Right lung (tissue), 10 donors: ENCODE results near the gene MIA3. TPM values are rescaled to one million over a fixed set of nuclear protein-coding genes. Genes with fewer than 3 reads are reported as not detected.
"Not testable (repeated sequence)": the region's sequence is repeated elsewhere in the genome, so short reads cannot be mapped to it uniquely, and the experiment has no call there.

ENCODE experiments used
- DNase-seq, 2 donors: peaks; one replicate each; pipeline ENCODE4 v3.0.0-alpha.2; 2013
- long read RNA-seq, 8 donors: transcript quantifications; one replicate each; lab custom pipeline, GENCODE V29; 2026
- polyA plus RNA-seq, 5 donors: library from polyadenylated mRNA; unstranded; fragments of 120-200 nt; gene quantifications; one replicate each; pipeline versions ENCODE4 v1.2.1 to v1.2.3, GENCODE V29; 2013; ENCODE audit warnings: inconsistent platforms in 1 of 5, low replicate concordance in 1 of 5; ENCODE audit not compliant: insufficient read length in 5 of 5, insufficient read depth in 1 of 5

The MIA3 gene, protein sequence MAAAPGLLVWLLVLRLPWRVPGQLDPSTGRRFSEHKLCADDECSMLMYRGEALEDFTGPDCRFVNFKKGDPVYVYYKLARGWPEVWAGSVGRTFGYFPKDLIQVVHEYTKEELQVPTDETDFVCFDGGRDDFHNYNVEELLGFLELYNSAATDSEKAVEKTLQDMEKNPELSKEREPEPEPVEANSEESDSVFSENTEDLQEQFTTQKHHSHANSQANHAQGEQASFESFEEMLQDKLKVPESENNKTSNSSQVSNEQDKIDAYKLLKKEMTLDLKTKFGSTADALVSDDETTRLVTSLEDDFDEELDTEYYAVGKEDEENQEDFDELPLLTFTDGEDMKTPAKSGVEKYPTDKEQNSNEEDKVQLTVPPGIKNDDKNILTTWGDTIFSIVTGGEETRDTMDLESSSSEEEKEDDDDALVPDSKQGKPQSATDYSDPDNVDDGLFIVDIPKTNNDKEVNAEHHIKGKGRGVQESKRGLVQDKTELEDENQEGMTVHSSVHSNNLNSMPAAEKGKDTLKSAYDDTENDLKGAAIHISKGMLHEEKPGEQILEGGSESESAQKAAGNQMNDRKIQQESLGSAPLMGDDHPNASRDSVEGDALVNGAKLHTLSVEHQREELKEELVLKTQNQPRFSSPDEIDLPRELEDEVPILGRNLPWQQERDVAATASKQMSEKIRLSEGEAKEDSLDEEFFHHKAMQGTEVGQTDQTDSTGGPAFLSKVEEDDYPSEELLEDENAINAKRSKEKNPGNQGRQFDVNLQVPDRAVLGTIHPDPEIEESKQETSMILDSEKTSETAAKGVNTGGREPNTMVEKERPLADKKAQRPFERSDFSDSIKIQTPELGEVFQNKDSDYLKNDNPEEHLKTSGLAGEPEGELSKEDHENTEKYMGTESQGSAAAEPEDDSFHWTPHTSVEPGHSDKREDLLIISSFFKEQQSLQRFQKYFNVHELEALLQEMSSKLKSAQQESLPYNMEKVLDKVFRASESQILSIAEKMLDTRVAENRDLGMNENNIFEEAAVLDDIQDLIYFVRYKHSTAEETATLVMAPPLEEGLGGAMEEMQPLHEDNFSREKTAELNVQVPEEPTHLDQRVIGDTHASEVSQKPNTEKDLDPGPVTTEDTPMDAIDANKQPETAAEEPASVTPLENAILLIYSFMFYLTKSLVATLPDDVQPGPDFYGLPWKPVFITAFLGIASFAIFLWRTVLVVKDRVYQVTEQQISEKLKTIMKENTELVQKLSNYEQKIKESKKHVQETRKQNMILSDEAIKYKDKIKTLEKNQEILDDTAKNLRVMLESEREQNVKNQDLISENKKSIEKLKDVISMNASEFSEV (N-terminal part only)
- 10 to 100 TPM; 84.1 to 95.5 (median 89.5) TPM for polyA plus RNA-seq
- long read RNA-seq, donor 1, transcript MIA3-210 (2 exons, 401 nt), result major isoform, 6 of 73 reads
- long read RNA-seq, donor 1, partial matches to known transcripts, result 26 of 73 reads
- long read RNA-seq, donor 1, other reads (novel, unspliced or antisense), result 39 of 73 reads
- long read RNA-seq, donor 2, partial matches to known transcripts, result 0 of 4 reads
- long read RNA-seq, donor 2, other reads (novel, unspliced or antisense), result 0 of 4 reads
- long read RNA-seq, donor 3, partial matches to known transcripts, result 0 of 4 reads
- long read RNA-seq, donor 3, other reads (novel, unspliced or antisense), result 0 of 4 reads
- long read RNA-seq, donor 4, partial matches to known transcripts, result 0 of 4 reads
- long read RNA-seq, donor 4, other reads (novel, unspliced or antisense), result 0 of 4 reads
- long read RNA-seq, donor 5, partial matches to known transcripts, result 9 of 11 reads
- long read RNA-seq, donor 5, other reads (novel, unspliced or antisense), result 0 of 11 reads
- long read RNA-seq, donor 6, partial matches to known transcripts, result 36 of 60 reads
- long read RNA-seq, donor 6, other reads (novel, unspliced or antisense), result 23 of 60 reads
- long read RNA-seq, donor 7, partial matches to known transcripts, result 28 of 78 reads
- long read RNA-seq, donor 7, other reads (novel, unspliced or antisense), result 48 of 78 reads
- long read RNA-seq, donor 8, partial matches to known transcripts, result 0 of 4 reads
- long read RNA-seq, donor 8, other reads (novel, unspliced or antisense), result 0 of 4 reads

GRCh38 chr1:222618001-222618879 lies at the start of gene MIA3:
MIA3 (plus strand) TSS chr1:222618097; CDS start chr1:222618111, 14 bp downstream.
- DNase-seq, result peak in 1 of 2 donors; percentile 18

DNA sequence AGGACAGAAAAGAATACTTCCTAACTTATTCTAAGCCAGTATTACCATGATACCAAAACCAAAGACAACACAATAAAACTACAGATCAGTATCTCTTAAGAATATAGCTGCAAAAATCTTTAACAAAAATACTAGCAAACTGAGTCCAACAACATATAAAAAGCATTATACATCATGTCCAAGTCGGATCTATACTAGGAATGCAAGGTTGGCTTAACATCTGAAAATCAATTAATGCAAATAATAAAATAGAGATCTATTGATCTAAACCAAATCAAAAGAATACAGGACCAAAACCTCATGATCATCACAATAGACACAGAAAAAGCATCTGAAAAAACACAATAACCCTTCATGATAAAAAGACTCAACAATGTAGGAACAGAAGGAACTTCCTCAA lies 47.1 kb upstream of the MIA3 start:
- DNase-seq, result no peak

- DNase-seq, result no peak
These were observed 38.6 kb upstream of the MIA3 start for GRCh38 chr1:222579316-222579715.

GRCh38 chr1:222582099-222582774 lies 35.7 kb upstream of the MIA3 start:
- no peak for DNase-seq

DNA sequence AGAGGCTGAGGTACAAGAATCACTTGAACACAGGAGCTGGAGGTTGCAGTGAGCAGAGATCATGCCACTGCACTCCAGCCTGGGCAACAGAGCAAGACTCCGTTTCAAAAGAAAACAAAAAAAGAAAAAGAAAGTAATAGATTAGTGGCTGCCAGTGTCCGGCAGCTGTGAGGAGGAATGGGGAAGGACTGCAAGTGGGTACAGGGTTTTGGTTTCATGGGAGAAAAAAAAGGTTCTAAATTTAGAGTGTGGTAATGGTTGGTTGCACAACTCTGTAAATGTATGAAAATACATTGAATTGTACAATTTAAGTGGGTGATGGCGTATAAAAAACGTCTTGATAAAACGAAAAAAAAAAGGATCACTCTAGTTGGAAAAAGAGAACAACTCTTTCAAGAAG lies 34.8 kb upstream of the MIA3 start:
- DNase-seq, result no peak

GRCh38 chr1:222586842-222587241 lies 31.1 kb upstream of the MIA3 start:
- no peak for DNase-seq

- DNase-seq, result no peak
These were observed 29.8 kb upstream of the MIA3 start for GRCh38 chr1:222588135-222588534.

DNA sequence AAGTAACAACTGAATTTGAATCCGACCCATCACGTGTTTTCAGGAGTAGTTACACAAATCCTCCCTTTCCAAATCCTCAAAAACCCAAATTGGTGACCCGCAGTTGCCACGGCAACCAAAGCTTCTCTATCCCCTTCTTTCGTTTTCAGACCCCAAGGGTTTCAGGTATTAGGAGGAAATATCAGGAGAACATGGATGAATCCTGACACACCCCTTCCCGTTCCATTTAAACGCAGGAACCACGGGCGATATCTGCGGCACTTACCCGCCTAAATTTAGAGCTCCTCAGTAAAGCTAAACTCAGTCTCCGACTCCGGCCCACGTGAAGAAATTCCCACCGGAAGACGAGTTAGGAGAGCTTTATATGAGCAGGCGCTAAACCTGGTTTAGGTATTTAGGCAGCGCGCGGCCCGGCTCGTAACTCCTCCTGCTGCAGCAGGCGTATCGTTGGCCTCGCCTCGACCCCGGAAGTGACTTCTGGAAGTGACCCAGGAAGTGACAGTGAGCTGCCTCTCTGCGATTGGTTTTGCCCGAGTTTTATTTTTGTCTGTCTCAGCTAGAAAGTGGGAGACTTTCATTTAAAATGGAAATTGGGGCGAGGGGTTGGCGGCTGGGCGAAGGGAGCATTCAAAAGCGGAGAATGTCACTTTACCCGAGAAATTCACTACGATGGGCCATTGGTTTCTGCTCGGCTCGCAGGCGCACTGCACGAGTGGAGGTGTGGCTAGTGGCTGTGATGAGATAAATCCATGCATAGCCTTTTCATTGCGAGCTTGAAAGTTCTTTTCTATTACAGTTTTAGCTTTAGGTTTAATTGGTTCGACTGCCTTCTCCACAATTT lies 28.2 kb upstream of the MIA3 start, which contains the start of gene TAF1A:
TSS of gene TAF1A (minus strand) at position 472 of the 841 bp plus-strand sequence.
- peak; percentile 86 to 91 for DNase-seq

- no peak for DNase-seq
These were observed 25.7 kb upstream of the MIA3 start for GRCh38 chr1:222592171-222592570.

DNA sequence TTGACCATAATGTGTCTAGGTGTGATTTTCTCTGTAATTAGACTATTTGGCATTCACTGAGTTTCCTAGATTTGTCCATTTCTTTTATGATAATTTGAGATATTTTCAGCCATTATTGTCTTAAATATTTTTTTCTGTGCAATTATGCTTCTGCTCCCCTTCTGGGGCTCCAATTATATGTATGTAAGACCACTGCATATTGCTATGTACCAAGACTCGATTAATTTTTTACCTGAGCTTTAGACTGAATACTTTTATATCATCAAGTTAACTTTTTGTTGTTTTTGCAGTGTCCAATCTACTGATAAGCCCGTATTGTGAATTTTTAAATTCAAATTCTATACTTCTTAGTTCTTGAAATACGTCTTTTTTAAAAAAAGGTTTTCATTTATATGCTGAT lies 23.1 kb upstream of the MIA3 start:
- DNase-seq, result no peak

DNA sequence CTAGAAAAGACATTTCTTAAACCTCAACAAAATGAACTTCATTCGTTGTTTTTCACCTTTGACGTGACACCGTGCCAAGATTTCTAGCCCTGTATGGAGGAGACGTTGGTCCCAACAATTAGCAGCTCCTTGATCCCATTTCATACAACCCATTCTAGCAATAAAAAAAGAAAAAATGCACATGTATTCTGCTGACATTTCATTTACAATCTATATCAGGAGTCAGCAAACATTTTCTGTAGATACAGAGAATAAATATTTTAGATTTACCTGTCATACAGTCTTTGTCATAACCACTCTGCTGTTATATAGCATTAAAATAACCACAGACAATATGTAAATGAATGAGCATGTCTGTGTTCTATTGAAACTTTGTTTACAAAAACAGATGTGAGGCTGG lies 21.2 kb upstream of the MIA3 start:
- DNase-seq, result no peak

DNA sequence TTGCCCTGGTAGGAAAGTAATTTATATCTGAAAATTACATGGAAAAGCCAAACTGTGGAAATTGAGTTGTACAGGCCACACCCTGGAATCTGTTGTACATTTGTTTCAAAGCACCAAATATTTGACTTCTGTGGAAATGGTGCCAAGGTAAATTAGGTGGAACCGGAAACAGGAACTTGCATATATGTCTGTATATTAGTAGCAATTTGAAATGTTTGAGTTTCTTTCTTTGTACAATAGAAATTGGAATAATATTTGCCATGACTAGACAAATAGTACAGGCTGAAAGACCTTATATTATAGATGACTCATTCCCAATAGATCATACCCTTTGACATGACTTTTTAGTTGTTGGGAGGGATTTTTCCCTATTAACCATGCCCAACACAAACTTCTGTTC lies 17.6 kb upstream of the MIA3 start:
- no peak for DNase-seq

- no peak for DNase-seq
These were observed 16.6 kb upstream of the MIA3 start for GRCh38 chr1:222601257-222601656.

- DNase-seq, result no peak
These were observed 11.1 kb upstream of the MIA3 start for GRCh38 chr1:222606757-222607156.

DNA sequence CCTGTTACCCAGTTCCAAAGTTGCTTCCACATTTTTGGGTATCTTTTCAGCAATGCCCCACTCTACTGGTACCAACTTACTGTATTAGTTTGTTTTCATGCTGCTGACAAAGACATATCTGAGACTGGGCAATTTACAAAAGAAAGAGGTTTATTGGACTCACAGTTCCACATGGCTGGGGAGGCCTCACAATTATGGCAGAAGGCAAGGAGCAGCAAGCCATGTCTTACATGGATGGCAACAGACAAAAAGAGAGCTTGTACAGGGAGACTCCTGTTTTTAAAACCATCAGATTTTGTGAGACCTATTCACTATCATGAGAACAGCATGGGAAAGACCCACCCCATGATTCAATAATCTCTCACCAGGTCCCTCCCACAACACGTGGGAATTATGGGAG lies 8.8 kb upstream of the MIA3 start:
- not testable (repeated sequence) for DNase-seq

- DNase-seq, result no peak
These were observed 7.2 kb upstream of the MIA3 start for GRCh38 chr1:222610728-222611127.

DNA sequence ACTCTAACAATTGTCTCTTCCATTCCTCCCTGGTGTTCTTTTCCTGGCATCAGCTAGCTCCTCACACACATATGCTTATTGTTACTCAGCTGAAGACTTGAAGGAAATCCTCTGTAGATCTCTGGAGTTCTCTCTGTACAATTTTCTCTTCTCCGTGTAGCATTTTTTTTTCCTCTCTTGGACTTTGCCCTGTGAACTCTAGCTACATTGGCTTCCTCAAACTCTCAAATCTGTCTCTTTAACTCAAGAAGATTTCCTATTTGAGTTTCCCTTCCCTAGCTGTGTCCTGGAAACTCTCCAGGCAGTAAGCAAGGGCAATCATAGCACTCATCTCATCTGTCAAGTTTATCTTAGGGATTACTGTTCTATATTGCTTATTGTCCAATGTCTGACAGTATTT lies 4.3 kb upstream of the MIA3 start:
- no peak for DNase-seq
